H1 (cell line): ENCODE results near the gene SLC25A21. TPM values are rescaled to one million over a fixed set of nuclear protein-coding genes. Genes with fewer than 3 reads are reported as not detected.

Experiments
- CTCF ChIA-PET: fragments of 300-600 bp; sonication (Branson Sonifier 250); formaldehyde crosslinking; loops from one replicate; lab custom pipeline; 2021; ENCODE audit not compliant: partially characterized antibody; lab: Charles Lee
- POLR2A ChIA-PET: fragments of 300-600 bp; sonication (Branson Sonifier 250); formaldehyde crosslinking; loops from one replicate; lab custom pipeline; 2021; ENCODE audit warnings: inconsistent platforms; ENCODE audit not compliant: partially characterized antibody; lab: Charles Lee
- DNase-seq, 2 experiments: peaks; one replicate each; pipeline versions ENCODE4 v3.0.0 to v3.0.0-alpha.2; 2010 to 2022; ENCODE audit warnings: low spot score in 2 of 2, low read depth in 1 of 2, mixed read lengths in 1 of 2
- FAIRE-seq: peaks from 2 replicates; lab custom pipeline; 2011; peaks lifted over from hg19 to GRCh38; lab: Jason Lieb, UNC
- H2AFZ ChIP-seq: 2 replicates; pipeline ENCODE4 v1.8.1; 2012; ENCODE audit warnings: low read length, inconsistent platforms
- H2AK5ac ChIP-seq: 2 replicates; pipeline ENCODE4 v1.6.1; 2013; ENCODE audit warnings: low read depth, low read length
- H2BK120ac ChIP-seq: replicated peaks from 2 replicates; pipeline ENCODE3; 2013; ENCODE audit warnings: low read depth, low read length, inconsistent platforms
- H2BK12ac ChIP-seq: 2 replicates; pipeline ENCODE4 v1.6.1; 2013; ENCODE audit warnings: low read depth, low read length
- H2BK15ac ChIP-seq: 2 replicates; pipeline ENCODE4 v1.6.1; 2013; ENCODE audit warnings: low read length
- H2BK20ac ChIP-seq: 2 replicates; pipeline ENCODE4 v1.6.1; 2013; ENCODE audit warnings: low read length
- H2BK5ac ChIP-seq: 2 replicates; pipeline ENCODE4 v1.6.1; 2013; ENCODE audit warnings: low read depth, low read length
- H3K14ac ChIP-seq: 2 replicates; pipeline ENCODE4 v1.6.1; 2013; ENCODE audit warnings: inconsistent platforms; ENCODE audit not compliant: insufficient read length
- H3K18ac ChIP-seq: 2 replicates; pipeline ENCODE4 v1.6.1; 2013; ENCODE audit warnings: low read length; ENCODE audit errors: extremely low read depth
- H3K23ac ChIP-seq: 2 replicates; pipeline ENCODE4 v1.6.1; 2013; ENCODE audit warnings: inconsistent platforms; ENCODE audit not compliant: insufficient read length
- H3K23me2 ChIP-seq: 2 replicates; pipeline ENCODE4 v1.6.1; 2013; ENCODE audit warnings: low read depth, low read length
- H3K27ac ChIP-seq: 2 replicates; pipeline ENCODE4 v1.6.1; 2011; ENCODE audit warnings: low read depth, low read length, inconsistent platforms
- H3K27me3 ChIP-seq, 4 experiments: replicated peaks in 1 of 4; 1 replicate in 1 of 4; 2 replicates in 3 of 4; pipeline versions ENCODE4 v1.6.1 to v1.8.1; 2011 to 2013; ENCODE audit warnings: low read length in 3 of 4, mild to moderate bottlenecking in 3 of 4, inconsistent platforms in 2 of 4, mixed read lengths in 2 of 4, moderate library complexity in 1 of 4; ENCODE audit not compliant: control insufficient read depth in 3 of 4, insufficient read depth in 3 of 4; ENCODE audit errors: extremely low read depth in 1 of 4
- H3K36me3 ChIP-seq, 4 experiments: 2 replicates each; pipeline versions ENCODE4 v1.6.1 to v1.8.1; 2011 to 2013; ENCODE audit warnings: mild to moderate bottlenecking in 4 of 4, low read length in 3 of 4, moderate library complexity in 2 of 4, control low read depth in 1 of 4, inconsistent platforms in 1 of 4; ENCODE audit not compliant: insufficient read depth in 4 of 4, control insufficient read depth in 2 of 4
- H3K4ac ChIP-seq: replicated peaks from 2 replicates; pipeline ENCODE3; 2013; ENCODE audit warnings: low read length, low read depth, mixed read lengths, inconsistent platforms; ENCODE audit not compliant: insufficient read length
- H3K4me1 ChIP-seq, 4 experiments: replicated peaks in 1 of 4; 1 replicate in 1 of 4; 2 replicates in 3 of 4; pipeline versions ENCODE4 v1.6.1 to v1.8.1; 2011 to 2013; ENCODE audit warnings: low read length in 3 of 4, inconsistent platforms in 2 of 4, mixed read lengths in 1 of 4; ENCODE audit not compliant: insufficient read depth in 4 of 4, control insufficient read depth in 3 of 4
- H3K4me2 ChIP-seq, 2 experiments: 2 replicates each; pipeline versions ENCODE4 v1.6.1 to v1.8.1; 2011 to 2013; ENCODE audit warnings: low read depth in 2 of 2, low read length in 2 of 2, control low read depth in 1 of 2, inconsistent platforms in 1 of 2, mild to moderate bottlenecking in 1 of 2; ENCODE audit not compliant: insufficient read depth in 1 of 2
- H3K4me3 ChIP-seq, 4 experiments: fragments of 200-600, 300-600 bp in 1 of 4; sonication (generic), shearing (Covaris generic), sonication (Bioruptor Twin) in 1 of 4; 2 replicates each; pipeline versions ENCODE4 v1.5.1 to v1.8.1; 2011 to 2016; ENCODE audit warnings: low read length in 4 of 4, low read depth in 3 of 4, control low read depth in 2 of 4, inconsistent platforms in 2 of 4, mild to moderate bottlenecking in 2 of 4, mixed read lengths in 1 of 4, moderate library complexity in 1 of 4; ENCODE audit not compliant: insufficient read depth in 2 of 4; ENCODE audit errors: extremely low read depth in 1 of 4
- H3K56ac ChIP-seq: replicated peaks from 2 replicates; pipeline ENCODE3; 2013; ENCODE audit warnings: low read depth, mild to moderate bottlenecking, mixed read lengths, low read length, inconsistent platforms; ENCODE audit not compliant: insufficient read length
- H3K79me1 ChIP-seq: 2 replicates; pipeline ENCODE4 v1.6.1; 2013; ENCODE audit warnings: low read depth, low read length, control low read depth
- H3K79me2 ChIP-seq, 2 experiments: 2 replicates each; pipeline versions ENCODE4 v1.6.1 to v1.8.1; 2012 to 2013; ENCODE audit warnings: low read length in 2 of 2, mild to moderate bottlenecking in 2 of 2, inconsistent platforms in 1 of 2; ENCODE audit not compliant: insufficient read depth in 2 of 2, control insufficient read depth in 1 of 2
- H3K9ac ChIP-seq, 4 experiments: replicated peaks in 1 of 4; 1 replicate in 1 of 4; 2 replicates in 3 of 4; pipeline versions ENCODE4 v1.6.1 to v1.8.1; 2011 to 2013; ENCODE audit warnings: low read depth in 3 of 4, low read length in 3 of 4, control low read depth in 2 of 4, mild to moderate bottlenecking in 2 of 4, moderate library complexity in 2 of 4, inconsistent platforms in 1 of 4; ENCODE audit errors: extremely low read depth in 1 of 4
- H3K9me3 ChIP-seq, 2 experiments: 2 replicates each; pipeline versions ENCODE4 v1.6.1 to v1.8.1; 2012 to 2013; ENCODE audit warnings: mild to moderate bottlenecking in 2 of 2, moderate library complexity in 2 of 2, control low read depth in 1 of 2, inconsistent platforms in 1 of 2, low read depth in 1 of 2, low read length in 1 of 2, mixed read lengths in 1 of 2; ENCODE audit not compliant: insufficient read depth in 2 of 2
- H4K20me1 ChIP-seq, 2 experiments: replicated peaks in 1 of 2; 2 replicates each; pipeline versions ENCODE3 to v1.8.1; 2011 to 2013; ENCODE audit warnings: inconsistent platforms in 2 of 2, low read length in 2 of 2, mild to moderate bottlenecking in 1 of 2; ENCODE audit not compliant: insufficient read depth in 2 of 2, control insufficient read depth in 1 of 2
- H4K5ac ChIP-seq: 2 replicates; pipeline ENCODE4 v1.6.1; 2013; ENCODE audit warnings: low read length, low read depth, mixed read lengths, inconsistent platforms; ENCODE audit not compliant: insufficient read length
- H4K8ac ChIP-seq: 2 replicates; pipeline ENCODE4 v1.8.0; 2013; ENCODE audit warnings: mild to moderate bottlenecking, moderate library complexity, low read length, inconsistent platforms; ENCODE audit not compliant: insufficient read depth; ENCODE audit errors: extremely low read depth
- H4K91ac ChIP-seq: replicated peaks from 2 replicates; pipeline ENCODE3; 2013; ENCODE audit warnings: low read length, mixed read lengths, inconsistent platforms; ENCODE audit not compliant: insufficient read length
- EZH2 ChIP-seq: fragments of 200-600 bp; sonication (generic); IDR thresholded peaks from 2 replicates; pipeline ENCODE4 v1.7.1; 2012; ENCODE audit warnings: low read depth, mild to moderate bottlenecking, moderate library complexity, low read length, inconsistent platforms; ENCODE audit not compliant: severe bottlenecking
- ZNF274 ChIP-seq: IDR thresholded peaks from 2 replicates; pipeline ENCODE4 v1.7.0; 2012; ENCODE audit warnings: low read length, borderline replicate concordance; ENCODE audit errors: extremely low read depth
- WGBS, 2 experiments: shearing (Covaris generic) in 1 of 2; methylation state at CpG; one replicate each; pipeline versions ENCODE4 v1.1.6 to v1.1.7; 2013 to 2015; ENCODE audit warnings: low lambda C conversion rate in 2 of 2, mixed read lengths in 2 of 2, inconsistent platforms in 1 of 2, low coverage in 1 of 2, missing lambda C conversion rate in 1 of 2; ENCODE audit not compliant: insufficient replicate concordance in 2 of 2, insufficient coverage in 1 of 2, insufficient read length in 1 of 2; ENCODE audit errors: extremely low coverage in 1 of 2, missing lambda C conversion rate in 1 of 2; 5-methylcytosine and 5-hydroxymethylcytosine counted together
- polyA plus RNA-seq, 7 experiments: library from polyadenylated mRNA; depleted of rRNA in 3 of 7; stranded (reverse) in 5 of 7; unstranded in 2 of 7; fragments of >200 nt in 5 of 7; fragments of 200-250 nt in 2 of 7; gene quantifications; 1 replicate in 5 of 7; 2 replicates in 1 of 7; 4 replicates in 1 of 7; pipeline versions ENCODE4 v1.2.1 to v1.2.3, GENCODE V29; 2011 to 2013; ENCODE audit warnings: missing spikeins in 2 of 7, mixed read lengths in 2 of 7
- total RNA-seq: library from RNA; stranded (reverse); fragmentation: NEBNext Ultra II Directional; extraction: Animal tissue kit (Norgen Biotek cat#: 25700); gene quantifications from 2 replicates; pipeline ENCODE4 v1.2.1, GENCODE V29; 2021

The SLC25A21 gene
- total and polyA plus RNA-seq, 2 of the 8 experiments (the other 6 are each of a cell fraction or from before 2014, with no cell fraction given), result 6.9 to 15.7 TPM

GRCh38 chr14:36720657-36721056, 451.7 kb downstream of the SLC25A21 start:
- Histone ChIP-seq H2BK12ac (no peak overlapping the region), H4K20me1 (no peaks in the 10 kb centered on the region), H4K8ac (no peak overlapping the region), H2BK15ac (no peak overlapping the region), H2AK5ac (no peak overlapping the region), H2BK5ac (no peak overlapping the region), H3K4ac (no peak overlapping the region), H3K14ac (no peak overlapping the region), H3K4me1 (peaks cover 0 to 8% (median 6%) of the 10 kb centered on the region in 4 experiments; a peak in 6 of 7 replicates), H4K5ac (no peak overlapping the region), H3K9ac (no peak overlapping the region), H3K79me2 (no peaks in the 10 kb centered on the region), H3K23me2 (no peaks in the 10 kb centered on the region), H3K4me2 (no peak overlapping the region), H3K18ac (no peak overlapping the region), H3K9me3 (no peaks in the 10 kb centered on the region), H2BK120ac (no peak overlapping the region), H3K36me3 (no peaks in the 10 kb centered on the region), H3K27ac (no peak overlapping the region), H4K91ac (no peak overlapping the region), H3K23ac (no peak overlapping the region), H3K4me3 (no peak overlapping the region), H2AFZ (no peak overlapping the region), H3K79me1 (no peaks in the 10 kb centered on the region), H3K27me3 (no peaks in the 10 kb centered on the region), H3K56ac (no peak overlapping the region), H2BK20ac (no peak overlapping the region)
- 90% methylated on average over 2 of the region's 2 CpGs; no CpG with 5 or more reads in 1 of the 2 experiments for WGBS, 2 experiments
- CTCF ChIA-PET, result interaction anchor here (0.8 to 2.4 kb wide), 4 partner anchors 17 to 221 kb away, joined by 3 to 6 read pairs (median 5); no protein-coding TSS in a partner anchor
- POLR2A ChIA-PET, result no interaction called here
- no peak for FAIRE-seq
- no peak for TF ChIP-seq EZH2
- no peak for TF ChIP-seq ZNF274
- DNase-seq, result no peak
